Stimulated activated CD4-positive, alpha-beta T cell treated with anti-CD3 and anti-CD28 coated beads, Interleukin-2, amount 100 ng/mL, for 4 hours (primary cell): ENCODE data around the gene NOL4L.
"Not testable (repeated sequence)": the region's sequence is repeated elsewhere in the genome, so short reads cannot be mapped to it uniquely, and the experiment has no call there.

Experiments
- DNase-seq: peaks from one replicate; pipeline ENCODE4 v3.0.0-alpha.2; 2020; ENCODE audit warnings: low read depth

NOL4L gene

GRCh38 chr20:32596681-32597252 lies 11.6 kb upstream of the NOL4L start:
- no peak for DNase-seq

GRCh38 chr20:32595143-32595542 lies 10.0 kb upstream of the NOL4L start:
- no peak for DNase-seq

GRCh38 chr20:32594669-32595068 lies 9.5 kb upstream of the NOL4L start:
- DNase-seq = not testable (repeated sequence)

- no peak for DNase-seq
Observed at GRCh38 chr20:32594204-32594603, 9.1 kb upstream of the NOL4L start.

GRCh38 chr20:32592616-32593015 lies 7.5 kb upstream of the NOL4L start:
- DNase-seq = not testable (repeated sequence)

GRCh38 chr20:32592022-32592421 lies 6.9 kb upstream of the NOL4L start:
- no peak for DNase-seq

GRCh38 chr20:32589769-32590168 lies 4.6 kb upstream of the NOL4L start:
- no peak for DNase-seq

- DNase-seq = no peak
Observed at GRCh38 chr20:32589256-32589655, 4.1 kb upstream of the NOL4L start.

GRCh38 chr20:32588040-32588439 lies 2.9 kb upstream of the NOL4L start:
- DNase-seq = no peak

- no peak for DNase-seq
Observed at GRCh38 chr20:32586291-32586690, 1.2 kb upstream of the NOL4L start.

GRCh38 chr20:32585586-32586127 lies 524 bp upstream of the NOL4L start:
- no peak for DNase-seq

GRCh38 chr20:32583581-32584070 lies 1.5 kb downstream of the NOL4L start:
- DNase-seq = no peak

GRCh38 chr20:32582659-32583580 lies 2.2 kb downstream of the NOL4L start:
- no peak for DNase-seq

GRCh38 chr20:32581839-32582658 lies 3.1 kb downstream of the NOL4L start:
- no peak for DNase-seq

- DNase-seq = no peak
Observed at GRCh38 chr20:32580970-32581838, 3.9 kb downstream of the NOL4L start.

GRCh38 chr20:32580219-32580969 lies 4.7 kb downstream of the NOL4L start:
- no peak for DNase-seq

- no peak for DNase-seq
Observed at GRCh38 chr20:32578840-32579390, 6.2 kb downstream of the NOL4L start.

- not testable (repeated sequence) for DNase-seq
Observed at GRCh38 chr20:32578062-32578461, 7.1 kb downstream of the NOL4L start.

- no peak for DNase-seq
Observed at GRCh38 chr20:32577657-32578056, 7.5 kb downstream of the NOL4L start.

- no peak for DNase-seq
Observed at GRCh38 chr20:32577023-32577422, 8.1 kb downstream of the NOL4L start.
